GM19455 (cell line): ENCODE data around the gene DYNC1LI2.

Experiments
- ATAC-seq: cut with Tn5 transposase; IDR thresholded peaks from one replicate; pipeline ENCODE4 v1.9.1; 2021; ENCODE audit not compliant: unreplicated experiment

DYNC1LI2 gene

GRCh38 chr16:66740533-66740932 is 10.9 kb downstream of the DYNC1LI2 start:
- no peak for ATAC-seq

GRCh38 chr16:66740010-66740409 is 11.4 kb downstream of the DYNC1LI2 start:
- no peak for ATAC-seq

- ATAC-seq = no peak
Observed at GRCh38 chr16:66735891-66736290, 15.5 kb downstream of the DYNC1LI2 start.

GRCh38 chr16:66731101-66731500 is 20.3 kb downstream of the DYNC1LI2 start:
- no peak for ATAC-seq

GRCh38 chr16:66728804-66729203 is 22.6 kb downstream of the DYNC1LI2 start:
- ATAC-seq = no peak

GRCh38 chr16:66728117-66728787 is 23.2 kb downstream of the DYNC1LI2 start:
- ATAC-seq = no peak

- ATAC-seq = no peak
Observed at GRCh38 chr16:66720766-66721165, 30.6 kb downstream of the DYNC1LI2 start.

GRCh38 chr16:66719246-66719645 is 32.2 kb downstream of the DYNC1LI2 start:
- ATAC-seq = no peak

- no peak for ATAC-seq
Observed at GRCh38 chr16:66717776-66718175, 33.6 kb downstream of the DYNC1LI2 start.

GRCh38 chr16:66717112-66717675 is 34.2 kb downstream of the DYNC1LI2 start:
- no peak for ATAC-seq

GRCh38 chr16:66714654-66715307 is 36.6 kb downstream of the DYNC1LI2 start:
- ATAC-seq = no peak

GRCh38 chr16:66714062-66714461 is 37.3 kb downstream of the DYNC1LI2 start:
- no peak for ATAC-seq

- no peak for ATAC-seq
Observed at GRCh38 chr16:66713076-66713475, 38.3 kb downstream of the DYNC1LI2 start.

GRCh38 chr16:66712512-66712911 is 38.9 kb downstream of the DYNC1LI2 start:
- no peak for ATAC-seq

- no peak for ATAC-seq
Observed at GRCh38 chr16:66711581-66711980, 39.8 kb downstream of the DYNC1LI2 start.

- no peak for ATAC-seq
Observed at GRCh38 chr16:66706506-66706880, 44.9 kb downstream of the DYNC1LI2 start.

GRCh38 chr16:66705790-66706505 is 45.5 kb downstream of the DYNC1LI2 start:
- no peak for ATAC-seq

- ATAC-seq = no peak
Observed at GRCh38 chr16:66703406-66704215, 47.8 kb downstream of the DYNC1LI2 start.

- no peak for ATAC-seq
Observed at GRCh38 chr16:66701516-66701915, 49.9 kb downstream of the DYNC1LI2 start.

GRCh38 chr16:66701026-66701425 is 50.4 kb downstream of the DYNC1LI2 start:
- ATAC-seq = no peak

GRCh38 chr16:66699898-66700297 is 51.5 kb downstream of the DYNC1LI2 start:
- no peak for ATAC-seq
